Dermis blood vessel endothelial cell (primary cell): ENCODE data around the gene LIN37. TPM values are rescaled to one million over a fixed set of nuclear protein-coding genes. Genes with fewer than 3 reads are reported as not detected.
"Not testable (repeated sequence)": the region's sequence is repeated elsewhere in the genome, so short reads cannot be mapped to it uniquely, and the experiment has no call there.

Experiments
- DNase-seq: peaks from one replicate; pipeline ENCODE4 v3.0.0; 2010
- total RNA-seq: library from RNA; depleted of rRNA; stranded (reverse); fragments of >200 nt; gene quantifications from 2 replicates; pipeline ENCODE4 v1.2.3, GENCODE V29; 2014

LIN37 gene
- total RNA-seq, 1 donor from 2014 or later: 8.2 TPM

- DNase-seq: no peak
Observed at GRCh38 chr19:35719402-35720162, 28.8 kb upstream of the LIN37 start.

GRCh38 chr19:35720163-35720524, 28.2 kb upstream of the LIN37 start:
- DNase-seq: no peak

GRCh38 chr19:35720648-35721047, 27.7 kb upstream of the LIN37 start:
- DNase-seq: no peak

GRCh38 chr19:35721374-35721773, 27.0 kb upstream of the LIN37 start:
- DNase-seq: no peak

- no peak for DNase-seq
Observed at GRCh38 chr19:35722461-35722860, 25.9 kb upstream of the LIN37 start.

DNA sequence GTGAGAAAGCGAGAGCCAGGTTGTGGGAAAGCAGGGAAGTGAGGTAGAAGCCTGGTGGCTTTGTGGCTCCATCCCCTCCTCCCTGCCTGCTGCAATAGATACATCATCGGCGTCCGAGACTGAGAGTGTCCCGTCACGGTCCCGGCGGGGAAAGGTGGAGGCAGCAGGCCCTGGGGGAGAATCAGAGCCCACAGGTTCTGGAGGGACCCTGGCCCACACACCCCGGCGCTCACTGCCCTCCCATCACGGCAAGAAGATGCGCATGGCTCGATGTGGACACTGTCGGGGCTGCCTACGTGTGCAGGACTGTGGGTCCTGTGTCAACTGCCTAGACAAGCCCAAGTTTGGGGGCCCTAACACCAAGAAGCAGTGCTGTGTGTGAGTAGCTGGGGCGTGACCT, 25.5 kb upstream of the LIN37 start:
- DNase-seq: no peak

DNA sequence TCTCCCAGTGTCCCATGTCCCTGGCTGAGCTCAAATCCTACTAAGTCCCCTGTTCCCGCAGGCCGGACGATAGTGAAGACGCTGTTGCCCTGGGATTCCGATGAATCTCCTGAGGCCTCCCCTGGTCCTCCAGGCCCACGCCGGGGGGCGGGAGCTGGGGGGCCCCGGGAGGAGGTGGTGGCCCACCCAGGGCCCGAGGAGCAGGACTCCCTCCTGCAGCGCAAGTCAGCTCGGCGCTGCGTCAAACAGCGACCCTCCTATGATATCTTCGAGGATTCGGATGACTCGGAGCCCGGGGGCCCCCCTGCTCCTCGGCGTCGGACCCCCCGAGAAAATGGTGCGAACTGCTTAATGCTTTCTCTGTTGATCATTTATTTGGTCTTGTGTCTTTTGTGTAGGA, 24.7 kb upstream of the LIN37 start:
- DNase-seq: no peak

DNA sequence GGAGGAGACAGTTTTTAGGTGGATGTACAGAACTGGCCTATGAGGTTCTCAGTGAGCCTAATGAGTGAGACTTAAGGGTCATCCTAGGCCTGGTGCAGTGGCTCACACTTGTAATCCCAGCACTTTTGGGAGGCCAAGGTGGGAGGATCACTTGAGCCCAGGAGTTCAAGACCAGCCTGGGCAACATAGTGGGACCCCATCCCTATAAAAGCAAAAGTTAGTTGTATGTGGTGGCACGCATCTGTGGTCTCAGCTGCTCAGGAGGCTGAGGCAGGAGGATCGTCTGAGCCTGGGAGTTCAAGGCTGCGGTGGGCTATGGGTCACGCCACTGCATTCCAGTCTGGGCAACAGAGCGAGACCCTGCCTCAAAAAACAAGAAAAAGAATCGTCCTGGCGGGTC, 24.2 kb upstream of the LIN37 start:
- DNase-seq: not testable (repeated sequence)

GRCh38 chr19:35724560-35724959, 23.8 kb upstream of the LIN37 start:
- no peak for DNase-seq

DNA sequence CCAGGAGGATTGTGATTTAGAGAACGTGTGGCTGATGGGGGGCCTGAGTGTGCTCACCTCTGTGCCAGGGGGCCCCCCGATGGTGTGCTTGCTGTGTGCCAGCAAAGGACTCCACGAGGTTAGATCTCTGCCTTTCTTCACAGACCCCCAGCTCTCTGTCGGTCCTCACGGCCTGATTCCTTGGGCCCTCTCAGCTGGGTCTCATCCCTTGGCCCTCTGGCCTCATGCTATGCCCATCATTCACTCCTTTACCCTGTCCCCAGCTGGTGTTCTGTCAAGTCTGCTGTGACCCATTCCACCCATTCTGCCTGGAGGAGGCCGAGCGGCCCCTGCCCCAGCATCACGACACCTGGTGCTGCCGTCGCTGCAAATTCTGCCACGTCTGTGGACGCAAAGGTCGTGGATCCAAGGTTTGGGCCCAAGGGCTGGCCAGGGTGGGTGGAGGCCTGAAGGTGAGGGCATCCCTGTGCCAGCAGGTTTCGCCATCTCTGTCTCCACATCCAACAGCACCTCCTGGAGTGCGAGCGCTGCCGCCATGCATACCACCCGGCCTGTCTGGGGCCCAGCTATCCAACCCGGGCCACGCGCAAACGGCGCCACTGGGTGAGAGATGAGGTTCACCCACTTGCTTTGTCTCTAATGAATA, 23.0 kb upstream of the LIN37 start:
- no peak for DNase-seq

DNA sequence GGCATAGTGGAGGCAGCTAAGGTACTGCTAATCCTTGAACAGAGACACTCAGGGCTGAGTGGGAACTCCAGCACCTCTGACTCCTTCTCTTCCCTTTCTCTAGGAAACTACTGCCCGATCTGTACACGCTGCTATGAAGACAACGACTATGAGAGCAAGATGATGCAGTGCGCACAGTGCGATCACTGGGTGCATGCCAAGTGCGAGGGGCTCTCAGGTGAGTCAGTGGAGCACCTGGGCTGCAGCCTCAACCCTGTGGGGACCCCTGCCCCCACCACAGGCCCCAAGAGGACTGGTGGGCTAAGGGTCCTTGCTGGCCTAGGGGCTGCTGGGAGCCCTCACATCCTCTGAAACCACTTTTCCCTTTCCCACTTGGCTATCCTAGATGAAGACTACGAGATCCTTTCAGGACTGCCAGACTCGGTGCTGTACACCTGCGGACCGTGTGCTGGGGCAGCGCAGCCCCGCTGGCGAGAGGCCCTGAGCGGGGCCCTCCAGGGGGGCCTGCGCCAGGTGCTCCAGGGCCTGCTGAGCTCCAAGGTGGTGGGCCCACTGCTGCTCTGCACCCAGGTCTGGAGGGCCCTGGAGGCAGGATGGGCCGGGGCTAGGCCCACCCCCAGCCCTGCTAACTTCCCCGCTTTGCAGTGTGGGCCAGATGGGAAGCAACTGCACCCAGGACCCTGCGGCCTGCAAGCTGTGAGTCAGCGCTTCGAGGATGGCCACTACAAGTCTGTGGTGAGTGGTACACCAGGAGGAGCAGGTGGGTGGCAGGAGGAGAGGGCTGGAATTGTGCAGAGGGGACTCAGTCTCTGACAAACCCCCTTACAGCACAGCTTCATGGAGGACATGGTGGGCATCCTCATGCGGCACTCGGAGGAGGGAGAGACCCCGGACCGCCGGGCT, 21.1 kb upstream of the LIN37 start:
- DNase-seq: no peak

GRCh38 chr19:35727956-35728706, 20.2 kb upstream of the LIN37 start:
- DNase-seq: no peak

- no peak for DNase-seq
Observed at GRCh38 chr19:35729021-35729420, 19.4 kb upstream of the LIN37 start.

GRCh38 chr19:35729763-35730162, 18.6 kb upstream of the LIN37 start:
- DNase-seq: no peak

- no peak for DNase-seq
Observed at GRCh38 chr19:35730326-35730725, 18.1 kb upstream of the LIN37 start.

DNA sequence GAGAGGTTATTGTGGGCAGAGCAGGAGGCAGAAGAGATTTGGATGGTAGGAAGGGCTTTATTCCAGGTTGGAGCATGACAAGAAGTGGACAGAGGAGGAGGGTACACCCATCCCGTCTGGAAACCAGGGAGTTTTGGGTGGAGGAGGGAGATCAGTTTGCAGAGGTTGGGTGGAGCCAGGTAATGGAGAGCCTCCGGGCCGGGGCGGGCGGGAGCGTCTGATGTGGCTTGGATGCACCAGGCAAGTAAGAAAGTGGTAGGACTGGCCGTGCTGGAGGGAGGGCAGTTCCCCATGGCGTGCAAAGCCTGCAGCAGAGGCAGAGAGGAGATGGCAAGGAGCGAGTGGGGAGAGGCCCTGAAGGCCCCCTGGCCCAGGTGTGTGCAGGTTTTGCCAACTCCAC, 17.0 kb upstream of the LIN37 start:
- DNase-seq: no peak

- DNase-seq: no peak
Observed at GRCh38 chr19:35731779-35732405, 16.5 kb upstream of the LIN37 start.

GRCh38 chr19:35732540-35733179, 15.7 kb upstream of the LIN37 start:
- no peak for DNase-seq

DNA sequence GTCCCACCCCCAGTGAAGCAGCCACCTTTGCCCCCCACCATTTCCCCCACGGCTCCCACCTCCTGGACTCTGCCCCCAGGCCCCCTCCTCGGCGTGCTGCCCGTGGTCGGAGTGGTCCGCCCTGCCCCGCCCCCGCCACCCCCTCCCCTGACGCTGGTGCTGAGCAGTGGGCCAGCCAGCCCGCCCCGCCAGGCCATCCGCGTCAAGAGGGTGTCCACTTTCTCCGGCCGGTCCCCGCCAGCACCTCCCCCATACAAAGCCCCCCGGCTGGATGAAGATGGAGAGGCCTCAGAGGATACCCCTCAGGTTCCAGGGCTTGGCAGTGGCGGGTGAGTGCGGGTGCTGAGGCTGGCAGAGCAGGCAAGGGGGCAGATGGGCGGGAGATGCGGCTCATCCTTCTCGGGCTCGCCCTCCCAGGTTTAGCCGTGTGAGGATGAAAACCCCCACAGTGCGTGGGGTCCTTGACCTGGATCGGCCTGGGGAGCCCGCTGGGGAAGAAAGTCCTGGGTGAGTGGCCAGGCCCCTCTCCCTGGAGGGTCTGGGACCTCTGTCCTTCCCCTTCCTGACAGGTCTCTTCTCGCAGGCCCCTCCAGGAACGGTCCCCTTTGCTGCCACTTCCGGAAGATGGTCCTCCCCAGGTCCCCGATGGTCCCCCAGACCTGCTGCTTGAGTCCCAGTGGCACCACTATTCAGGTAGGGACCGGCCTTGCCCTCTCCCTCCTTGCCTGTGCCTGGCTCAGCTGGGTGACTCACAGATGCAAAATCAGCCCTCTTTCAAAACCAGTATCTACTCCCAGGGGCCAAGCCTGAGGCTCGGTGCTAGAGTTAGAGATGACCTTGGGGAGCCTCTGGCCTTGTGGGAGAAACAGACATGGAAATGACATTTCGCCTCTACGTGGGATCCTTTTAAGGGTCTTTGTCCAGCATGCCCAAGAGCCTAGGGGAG, 14.9 kb upstream of the LIN37 start:
- DNase-seq: no peak

- DNase-seq: no peak
Observed at GRCh38 chr19:35734273-35734672, 14.1 kb upstream of the LIN37 start.

GRCh38 chr19:35734889-35735288, 13.5 kb upstream of the LIN37 start:
- DNase-seq: no peak
